ENCODE results near the gene ARHGAP26.
A peak's percentile ranks its signal among the peaks of the same experiment; 100 is the strongest.

ARHGAP26 gene

DNA sequence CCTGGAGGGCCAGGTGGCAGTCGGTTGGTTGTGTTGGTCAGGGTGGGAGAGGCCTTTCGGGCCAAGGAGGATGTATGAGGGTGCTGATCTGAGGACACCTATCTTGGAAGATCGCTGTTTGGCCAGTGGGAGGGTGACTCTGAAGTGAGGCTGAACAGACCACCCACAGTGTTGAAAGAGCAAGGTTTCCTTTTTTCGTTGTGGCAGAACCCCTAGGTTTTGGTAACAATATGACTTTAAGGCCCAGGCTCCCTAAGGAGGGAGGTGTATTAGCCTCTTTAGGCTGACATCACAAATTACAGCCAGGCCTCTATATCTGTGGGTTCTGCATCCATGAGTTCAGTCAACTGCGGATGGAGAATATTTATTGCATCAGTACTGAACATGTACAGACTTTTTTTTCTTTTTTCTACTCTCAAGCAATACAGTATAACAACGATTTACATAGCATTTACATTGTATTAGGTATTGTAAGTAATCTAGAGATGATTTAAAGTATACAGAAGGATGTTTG is 86.1 kb downstream of the ARHGAP26 start:
- no peak for DNase-seq

DNA sequence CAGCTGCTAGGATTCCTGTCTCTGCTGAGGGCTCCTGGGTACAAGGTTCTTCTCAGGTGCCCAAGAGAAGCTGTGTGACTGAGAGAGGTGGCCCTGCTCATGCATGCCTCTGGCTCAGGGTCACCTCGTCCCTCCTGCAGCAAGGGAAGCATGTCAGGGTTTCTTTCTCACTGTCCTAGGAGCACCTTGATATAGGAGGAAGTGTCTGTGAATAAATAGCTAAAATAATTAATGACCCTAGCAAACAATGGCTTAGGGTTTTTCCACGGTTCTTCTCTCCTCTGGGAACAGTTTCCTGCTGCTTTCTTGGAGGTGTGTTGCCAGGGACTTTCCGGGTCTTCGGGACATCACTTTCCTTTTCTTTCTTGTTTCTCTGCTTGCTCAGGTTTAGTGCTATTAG is 87.2 kb downstream of the ARHGAP26 start:
- no peak for DNase-seq

DNA sequence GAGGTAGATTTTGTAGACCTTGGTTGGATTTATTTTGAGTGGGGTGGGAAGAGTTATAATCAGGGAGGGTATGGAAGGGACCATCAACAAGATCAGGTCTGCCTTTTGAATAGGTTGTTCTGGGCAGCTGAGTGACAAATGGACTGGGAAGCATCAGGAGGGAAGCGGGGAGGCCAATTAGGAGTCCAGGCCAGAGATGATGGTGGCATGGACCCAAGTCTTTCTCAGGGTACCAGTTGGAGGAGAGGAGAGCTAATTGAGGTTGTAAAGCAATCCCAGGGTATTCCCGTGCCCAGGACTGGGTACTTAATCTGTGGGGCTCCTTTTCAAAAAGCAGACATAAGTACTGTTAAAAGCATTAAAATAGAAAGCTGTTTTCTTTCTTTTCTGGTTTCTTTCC is 88.9 kb downstream of the ARHGAP26 start:
- no peak for DNase-seq

DNA sequence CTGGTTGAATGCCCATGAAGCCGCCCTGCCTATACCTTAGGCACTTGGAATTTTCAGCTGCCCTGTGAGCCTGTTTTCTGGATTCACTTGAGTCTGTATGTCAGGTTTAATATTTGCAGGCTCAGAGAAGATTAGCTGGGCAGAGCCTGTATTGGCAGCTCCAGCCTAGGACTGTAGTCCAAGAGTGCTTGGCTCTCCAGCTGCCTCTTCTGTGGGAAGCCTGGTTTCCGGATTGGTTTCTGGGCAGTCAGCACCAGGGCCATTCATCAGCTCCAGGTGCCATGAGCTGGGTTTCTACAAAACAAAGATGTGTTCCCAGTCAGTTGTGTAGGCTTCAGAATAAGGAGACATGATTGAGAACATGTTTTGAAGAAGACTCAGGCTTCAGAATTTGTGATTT is 90.1 kb downstream of the ARHGAP26 start:
- no peak for DNase-seq

DNA sequence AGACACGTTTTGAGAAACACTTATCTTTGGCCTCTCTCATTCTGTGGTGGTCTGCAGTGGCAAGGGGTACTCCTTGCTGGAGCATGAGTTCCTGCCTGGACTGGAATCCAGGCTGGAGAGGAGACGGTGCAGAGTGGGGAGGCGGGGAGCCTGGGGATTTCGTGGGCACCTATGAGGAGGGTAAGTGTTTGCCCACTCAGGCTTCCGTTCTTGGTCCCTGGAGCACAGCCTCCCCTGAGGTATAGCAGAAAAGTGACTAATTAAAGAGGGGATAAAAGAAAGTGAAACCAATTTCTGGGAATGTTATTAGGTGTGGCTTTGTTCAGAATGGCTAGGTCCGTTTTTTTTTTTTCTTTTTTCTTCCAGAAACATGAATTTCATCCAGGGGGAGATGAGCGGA is 90.8 kb downstream of the ARHGAP26 start:
- no peak for DNase-seq

DNA sequence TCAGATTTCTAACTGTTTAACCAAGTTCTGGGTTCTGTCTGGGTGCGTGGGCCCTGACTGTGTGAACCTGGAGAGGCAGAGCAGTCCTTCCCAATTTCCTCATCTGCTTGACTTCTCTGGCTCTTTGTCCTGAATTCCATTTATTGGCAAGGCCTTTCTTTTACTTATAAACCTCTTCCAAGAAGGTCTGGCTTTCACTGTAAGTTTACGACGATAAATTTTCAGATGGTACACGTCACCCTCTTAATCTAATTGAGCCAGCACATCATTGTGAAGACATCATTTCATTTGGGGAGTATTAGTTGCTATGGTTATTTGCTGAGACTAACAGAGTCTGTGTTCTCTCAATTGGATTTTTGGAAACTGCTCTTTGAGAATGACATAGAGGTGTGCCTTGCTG is 92.4 kb downstream of the ARHGAP26 start:
- DNase-seq: no peak

DNA sequence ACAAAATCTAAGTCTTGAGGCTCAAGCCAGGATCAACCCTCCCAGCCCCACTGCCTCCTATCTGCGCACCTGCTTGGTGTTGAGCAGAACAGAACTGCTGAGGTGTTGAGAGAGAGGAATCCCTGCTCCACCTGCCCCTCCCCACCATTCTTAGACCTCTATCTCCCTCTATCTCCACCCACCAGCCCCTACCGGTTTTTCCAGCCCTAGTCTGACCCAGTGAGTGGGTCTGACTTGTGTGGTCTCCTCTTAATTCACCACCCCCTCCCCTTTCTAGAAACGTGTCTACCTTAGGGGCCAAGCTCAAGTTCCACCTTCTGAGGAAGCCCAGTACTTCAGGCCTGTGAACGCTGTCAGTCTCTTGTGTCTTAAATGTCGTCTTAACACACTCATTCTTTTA is 93.7 kb downstream of the ARHGAP26 start:
- no peak for DNase-seq

DNA sequence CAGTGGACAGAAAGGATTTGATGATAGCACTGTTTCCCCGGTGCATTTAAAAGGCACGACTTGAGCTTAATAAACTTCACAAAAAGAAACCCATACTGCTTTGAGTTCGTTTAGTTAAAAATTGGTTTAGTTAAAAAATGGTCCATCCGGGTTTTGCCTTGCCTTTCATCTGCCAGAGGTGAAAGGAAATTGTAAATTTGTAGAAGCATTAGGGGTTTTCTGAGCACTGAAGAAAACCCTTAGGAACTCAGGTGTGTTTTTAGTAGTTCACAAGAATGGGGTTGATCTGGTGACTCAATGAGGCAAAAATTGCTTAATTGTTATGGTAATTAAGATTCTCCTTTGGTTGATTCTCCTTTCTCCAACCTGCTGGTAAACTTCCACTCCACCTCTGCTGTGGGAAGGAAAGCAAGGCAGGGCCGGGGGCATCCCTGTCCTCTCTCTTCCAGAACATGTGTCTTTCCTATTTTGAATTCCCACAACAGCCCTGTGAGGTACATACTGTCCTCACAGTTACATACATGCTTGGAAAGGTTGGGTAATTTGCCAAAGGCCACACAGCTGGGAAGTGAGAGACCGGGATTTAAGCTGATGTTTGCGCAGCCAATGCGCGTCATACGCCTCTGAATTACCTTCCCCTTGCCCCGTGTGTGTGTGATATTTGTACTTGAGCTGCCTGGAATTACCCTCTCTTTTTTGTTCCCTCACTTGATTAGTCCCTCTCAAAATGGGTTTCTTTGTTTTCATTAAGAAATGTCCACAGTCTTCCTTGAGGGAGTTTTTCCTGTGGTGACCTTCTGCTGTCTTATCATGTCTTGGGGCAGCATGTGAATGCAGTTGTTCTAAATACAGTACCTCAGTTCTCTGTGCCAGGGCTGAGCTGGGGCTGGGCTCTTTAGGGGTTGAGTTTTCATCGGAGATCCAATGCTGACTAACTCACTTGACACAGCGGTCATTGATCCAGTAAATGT is 94.4 kb downstream of the ARHGAP26 start:
- DNase-seq: no peak

DNA sequence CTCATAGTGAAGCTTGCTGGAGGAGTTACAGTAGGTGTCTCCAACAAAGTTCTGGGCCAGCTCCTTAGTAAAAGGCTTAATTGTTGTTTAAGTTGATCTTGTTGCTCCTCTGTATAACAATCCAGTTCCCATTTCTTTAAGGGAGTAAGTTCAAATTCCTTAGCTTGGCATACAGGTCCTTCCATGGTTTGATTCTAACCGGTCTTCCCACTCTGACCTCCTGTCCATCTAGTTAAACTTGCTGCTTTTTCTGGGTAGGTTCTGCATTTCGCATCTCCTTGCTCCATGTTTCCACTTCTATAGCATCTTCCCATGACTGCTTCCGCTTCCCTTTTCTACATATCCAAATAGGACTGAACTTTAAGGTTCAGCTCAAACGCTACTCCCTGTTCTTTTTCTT is 95.5 kb downstream of the ARHGAP26 start:
- DNase-seq: no peak

DNA sequence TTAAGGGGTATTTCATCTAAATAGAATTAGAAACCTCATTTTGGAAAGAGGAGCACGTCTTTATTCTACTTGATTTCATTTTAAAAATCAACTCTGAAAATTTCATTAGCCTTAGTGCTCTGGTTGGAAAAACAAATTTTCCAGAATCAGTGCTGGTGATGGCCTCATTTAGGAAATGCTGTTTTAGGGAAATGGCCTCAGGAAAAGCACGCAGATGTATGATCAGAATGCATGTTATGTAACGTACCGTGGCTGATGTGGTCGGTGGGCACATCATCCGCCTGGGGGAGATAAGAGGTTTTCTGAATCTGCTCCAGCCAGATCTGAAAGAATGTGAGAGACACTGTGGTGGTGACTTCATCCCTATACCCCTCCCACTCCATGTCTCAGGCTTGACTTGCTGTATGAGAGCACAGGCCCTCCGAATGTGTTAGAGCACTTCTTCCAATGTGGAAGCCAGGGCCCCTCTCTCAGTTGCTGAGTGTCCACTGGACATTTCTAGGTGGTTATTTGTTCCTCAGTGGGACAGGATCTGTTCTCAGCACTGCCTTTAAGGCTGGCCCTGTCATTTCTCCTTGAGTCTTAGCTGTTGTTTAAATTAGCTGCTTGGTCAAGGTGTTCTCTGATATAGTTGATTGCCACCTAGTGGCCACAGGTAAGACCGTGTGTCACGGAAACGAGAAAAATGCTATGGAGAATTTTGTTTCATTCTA is 96.5 kb downstream of the ARHGAP26 start:
- peak; percentile 60 for DNase-seq

DNA sequence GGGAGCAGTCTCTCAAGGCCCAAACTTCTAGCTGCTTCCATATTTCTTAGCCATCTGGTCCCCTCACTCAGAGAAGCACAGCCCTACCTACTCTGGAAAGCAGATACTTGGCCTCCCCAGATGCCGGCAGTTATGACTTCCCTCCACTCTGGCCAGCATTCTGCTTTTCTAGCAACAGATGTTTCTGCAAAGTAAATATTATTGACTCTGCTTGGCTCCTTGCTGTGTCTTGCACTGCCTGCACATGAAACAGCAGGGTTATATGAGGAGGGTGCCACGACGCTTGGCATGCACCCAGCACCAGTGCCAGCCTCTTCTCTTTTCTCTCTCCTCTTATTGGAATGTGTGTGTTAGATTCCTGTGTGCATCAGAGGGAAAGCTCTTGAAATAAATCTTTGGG is 99.7 kb downstream of the ARHGAP26 start:
- DNase-seq: no peak

DNA sequence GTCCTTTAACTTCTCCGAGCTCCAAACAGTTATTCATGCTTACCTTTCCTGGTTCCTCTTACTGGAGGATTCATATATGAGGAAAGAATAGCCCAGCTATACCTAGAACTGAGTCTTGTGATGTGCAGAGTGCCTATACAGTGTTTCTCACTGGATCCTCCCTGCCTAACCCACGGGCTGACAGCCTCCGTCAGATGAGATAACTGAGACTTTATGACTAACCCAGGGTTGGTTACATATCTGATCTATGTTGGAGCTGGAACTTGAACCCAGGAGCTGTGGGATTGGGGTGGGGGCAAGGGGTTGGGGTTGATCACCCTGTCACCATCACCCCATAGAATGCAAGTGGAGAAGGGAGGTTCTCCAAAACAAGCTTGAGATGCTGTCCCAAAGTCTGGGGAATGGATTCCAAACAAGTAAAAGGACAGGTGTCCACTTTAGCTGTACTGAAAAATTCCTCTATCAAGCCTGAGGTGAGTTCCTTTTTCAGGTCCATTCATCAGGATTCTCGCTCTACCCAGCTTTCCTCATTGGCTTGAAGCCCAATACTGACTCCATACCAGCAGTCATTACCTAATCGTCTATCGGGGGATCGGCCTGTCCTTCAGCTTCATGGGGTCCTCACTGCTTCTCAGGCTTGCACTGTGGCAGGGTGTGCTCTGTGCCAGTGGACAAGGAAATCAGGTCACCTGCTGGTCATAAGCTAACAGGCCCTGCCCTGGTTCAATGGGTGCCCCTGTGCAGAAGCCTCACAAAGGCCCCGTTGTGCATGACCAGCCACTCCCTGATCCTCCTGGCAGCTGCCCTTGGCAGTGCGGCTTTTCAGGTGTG is 100.6 kb downstream of the ARHGAP26 start:
- no peak for DNase-seq

DNA sequence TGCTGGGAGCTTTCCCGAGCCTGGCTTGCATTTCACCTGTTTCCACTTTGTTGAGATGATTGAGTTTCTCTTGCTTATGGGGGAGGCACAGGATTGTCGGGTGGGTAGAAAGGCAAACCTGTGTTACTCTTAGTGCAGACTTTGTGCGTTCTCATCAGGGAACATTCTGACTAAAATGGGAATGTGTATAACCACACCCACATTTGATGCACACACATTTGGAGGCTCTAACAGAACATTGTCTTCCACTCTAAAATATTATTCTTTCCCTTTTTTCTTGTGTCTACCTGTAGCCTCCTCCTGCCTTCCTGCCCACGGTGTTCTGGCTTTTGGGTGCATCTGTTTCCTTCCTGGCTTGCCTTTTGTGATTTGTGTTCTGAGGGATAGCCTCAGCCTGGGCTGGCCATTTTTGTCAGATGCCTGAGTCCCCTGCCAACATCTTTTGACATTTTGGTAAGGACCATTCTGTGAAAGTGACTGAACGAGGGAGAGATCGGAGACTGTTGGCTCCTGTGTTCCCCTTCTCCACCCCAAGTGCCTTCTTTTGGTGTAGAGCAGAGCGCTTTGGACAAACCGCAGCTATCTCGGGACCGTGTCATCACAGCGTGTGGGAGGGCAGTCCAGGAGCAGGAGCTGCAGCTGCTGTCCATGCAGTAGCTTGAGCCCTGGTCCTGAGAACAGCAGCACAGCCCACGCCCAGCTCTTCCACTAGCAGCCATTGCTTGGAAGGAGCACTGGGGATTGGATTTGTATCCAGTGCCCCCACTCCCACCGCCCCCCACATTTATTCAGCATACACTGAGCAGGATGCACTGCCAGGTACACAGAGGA is 101.4 kb downstream of the ARHGAP26 start:
- peak; percentile 50 for DNase-seq

DNA sequence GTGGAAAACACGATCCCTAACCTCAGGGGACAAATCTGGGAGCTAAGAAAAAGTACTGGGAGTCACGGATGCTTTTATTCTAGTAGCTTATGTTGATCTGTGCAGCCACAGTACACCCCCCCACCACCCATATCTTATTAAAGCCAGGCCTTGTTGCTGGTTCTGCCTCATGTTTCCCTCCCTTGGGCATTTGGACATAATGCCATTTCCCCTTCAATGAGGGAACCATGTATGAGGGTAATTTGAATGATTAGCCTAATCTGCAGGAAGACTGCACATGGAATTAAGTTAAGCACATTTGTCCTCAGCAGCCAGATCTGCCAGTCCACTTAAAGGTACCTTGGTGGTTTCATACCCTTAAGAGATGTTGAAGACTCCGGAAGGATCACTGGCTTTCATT is 102.0 kb downstream of the ARHGAP26 start:
- no peak for DNase-seq

DNA sequence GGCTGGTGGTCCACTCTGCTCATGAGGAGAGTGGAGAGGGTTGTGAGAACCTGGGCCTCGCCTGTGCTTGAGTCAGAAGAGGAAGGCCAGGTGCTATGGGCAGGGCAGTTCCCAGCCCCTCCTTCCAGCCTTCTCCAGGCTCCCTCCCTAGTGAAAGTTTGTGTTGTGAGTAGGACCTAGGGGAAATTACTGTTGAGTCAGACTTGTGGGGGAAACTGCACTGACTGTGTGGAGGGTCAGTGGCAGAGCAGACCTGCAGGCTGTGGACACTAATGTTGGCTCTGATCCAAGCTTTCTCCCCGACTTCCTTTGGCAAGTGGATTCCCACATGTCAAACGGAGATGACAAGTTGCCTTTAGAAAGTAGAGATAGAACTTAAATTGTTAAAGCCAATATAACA is 102.6 kb downstream of the ARHGAP26 start:
- peak; percentile 7 for DNase-seq

DNA sequence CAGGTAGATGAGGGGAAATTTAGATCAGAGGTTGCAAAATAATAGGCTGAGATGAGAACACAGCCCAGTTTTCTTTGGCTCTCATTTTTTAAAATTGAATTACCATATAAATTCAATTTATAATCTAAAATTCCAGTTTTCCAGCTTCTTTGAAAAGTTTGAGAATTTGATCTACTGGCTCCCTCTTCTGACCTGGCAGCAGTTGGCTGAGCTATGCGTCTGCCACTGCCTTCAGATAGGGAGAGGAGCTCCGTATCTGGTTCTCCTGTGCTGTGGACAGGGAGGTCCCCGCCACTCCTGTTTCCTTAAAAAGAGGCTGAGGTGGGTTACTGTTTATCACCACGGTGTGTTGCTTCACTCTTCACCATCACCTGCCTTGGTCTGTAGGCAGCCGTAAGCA is 103.7 kb downstream of the ARHGAP26 start:
- DNase-seq: no peak

DNA sequence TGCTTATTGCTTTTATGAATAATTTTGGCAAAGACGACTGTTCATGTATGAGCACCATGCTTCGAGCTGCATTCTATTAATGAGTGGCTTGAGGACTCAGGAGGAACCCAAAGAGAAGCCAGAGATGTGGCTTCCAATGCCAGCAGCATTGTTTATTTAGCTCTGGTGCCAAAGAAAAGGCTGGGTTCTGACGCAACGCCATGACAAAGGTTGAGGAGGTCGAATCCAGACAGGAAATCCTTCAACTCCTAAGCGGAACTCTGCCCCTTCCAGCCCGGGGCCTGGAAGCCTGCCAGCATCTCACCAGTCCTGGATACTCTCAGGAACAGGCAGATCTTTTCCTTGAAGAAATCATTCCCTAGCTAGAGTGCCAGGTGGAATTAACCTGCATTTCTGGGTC is 104.4 kb downstream of the ARHGAP26 start:
- no peak for DNase-seq

DNA sequence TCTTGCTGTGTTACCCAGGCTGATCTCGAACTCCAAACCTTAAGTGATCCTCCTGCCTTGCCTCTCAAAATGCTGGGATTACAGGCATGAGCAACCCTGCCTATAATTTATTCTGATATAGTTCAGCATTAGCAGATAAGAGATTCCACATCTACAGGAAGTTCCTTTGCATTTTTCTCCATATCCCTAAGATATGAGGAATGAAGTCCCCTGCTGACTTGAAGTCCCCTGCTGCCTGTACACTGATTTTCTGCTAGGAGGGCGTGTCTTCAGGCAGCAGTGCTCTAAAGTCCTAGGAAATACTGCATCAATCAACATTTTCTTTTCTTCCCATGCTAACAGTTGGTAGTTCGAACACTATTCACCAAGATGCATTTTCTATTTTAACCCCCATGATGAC is 105.8 kb downstream of the ARHGAP26 start:
- DNase-seq: no peak

DNA sequence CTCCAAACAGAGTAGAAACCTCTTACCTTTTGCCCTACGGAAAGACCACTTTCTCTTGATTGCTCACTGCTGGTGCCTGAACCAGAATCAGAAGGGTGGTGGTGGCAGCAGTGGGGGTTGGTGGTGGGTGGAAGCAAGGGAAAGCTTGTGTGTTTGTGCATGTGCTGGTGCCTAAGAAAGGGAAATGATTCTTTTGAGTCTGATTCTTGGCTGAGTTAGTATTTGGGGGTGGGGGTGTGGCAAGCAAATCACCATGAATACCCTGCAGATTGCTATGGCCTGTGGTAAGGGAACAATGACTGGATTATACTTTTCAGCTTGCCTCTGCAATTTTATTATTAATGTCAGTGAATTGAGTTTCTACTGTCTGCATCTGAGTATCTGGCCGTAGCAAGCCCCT is 106.6 kb downstream of the ARHGAP26 start:
- peak; percentile 25 for DNase-seq

DNA sequence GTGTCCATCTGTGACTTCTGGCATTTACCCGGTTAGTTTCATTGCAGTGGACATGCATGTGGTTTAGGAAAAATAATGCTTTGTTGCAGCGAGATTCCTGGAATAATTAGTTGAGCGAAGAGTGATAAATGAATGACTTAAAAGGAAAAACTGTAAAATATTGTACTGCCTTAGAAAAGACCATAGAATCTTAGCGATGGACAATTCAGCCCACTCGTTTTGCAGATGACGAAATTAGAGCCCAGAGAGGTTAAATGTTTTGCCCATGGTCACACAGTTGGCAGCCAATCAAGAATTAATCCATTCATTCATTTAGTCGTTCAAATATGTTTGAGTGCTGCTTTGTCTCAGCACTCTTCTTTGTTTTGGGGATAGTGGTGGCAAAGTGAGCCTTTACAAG is 107.9 kb downstream of the ARHGAP26 start:
- DNase-seq: no peak

DNA sequence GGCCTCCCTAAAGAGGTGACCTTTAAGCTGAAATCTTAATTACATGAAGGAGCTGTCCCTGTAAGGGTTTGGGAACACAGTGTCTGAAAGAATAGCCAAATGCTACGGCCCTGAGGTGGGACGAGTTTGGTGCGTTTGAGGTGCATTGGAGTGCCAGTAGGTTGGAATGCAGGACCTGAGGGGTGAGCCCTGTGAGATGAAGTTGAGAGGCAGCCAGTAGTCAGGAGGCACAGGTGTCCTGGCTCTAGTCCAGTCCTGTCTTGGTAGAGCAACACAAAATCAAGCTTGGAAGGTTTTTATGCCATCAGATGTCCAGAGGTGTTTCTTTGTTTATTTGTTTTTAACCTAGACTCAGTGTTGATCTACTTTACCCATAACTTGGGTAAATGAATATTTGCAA is 108.5 kb downstream of the ARHGAP26 start:
- DNase-seq: no peak
